Activated CD4-positive, CD25-positive, alpha-beta regulatory T cell treated with anti-CD3 and anti-CD28 coated beads, Interleukin-2, amount 50 U/mL, for 24 hours (primary cell): ENCODE measurements around the gene DPP10.
"Not testable (repeated sequence)": the region's sequence is repeated elsewhere in the genome, so short reads cannot be mapped to it uniquely, and the experiment has no call there.

ENCODE experiments used
- ATAC-seq, 2 donors: fragments of 150-1000 bp; cut with Tn5 transposase; one replicate each; pipeline ENCODE4 v1.10.0; 2021; ENCODE audit warnings: mild to moderate bottlenecking in 1 of 2, moderate library complexity in 1 of 2

Gene DPP10

DNA sequence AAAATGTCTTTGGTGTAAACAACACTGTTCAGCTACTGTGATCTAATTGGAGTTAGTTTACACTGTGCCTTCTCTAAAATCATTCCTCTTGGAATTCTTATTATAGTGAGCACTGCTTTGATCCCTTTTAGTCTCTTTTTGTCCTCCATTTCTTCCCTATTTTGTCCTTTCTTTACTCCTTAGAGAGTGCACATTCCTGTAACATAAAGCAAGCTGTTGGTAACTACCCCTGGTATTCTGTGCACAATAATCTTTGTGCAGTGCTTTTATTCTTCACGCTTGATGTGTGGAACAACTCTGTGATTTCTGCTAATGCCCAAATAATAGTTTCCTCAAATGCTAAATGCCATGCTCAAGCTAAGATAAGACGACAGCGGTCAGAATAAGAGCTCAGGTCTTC is 401.5 kb downstream of the DPP10 start:
- ATAC-seq, result no peak

DNA sequence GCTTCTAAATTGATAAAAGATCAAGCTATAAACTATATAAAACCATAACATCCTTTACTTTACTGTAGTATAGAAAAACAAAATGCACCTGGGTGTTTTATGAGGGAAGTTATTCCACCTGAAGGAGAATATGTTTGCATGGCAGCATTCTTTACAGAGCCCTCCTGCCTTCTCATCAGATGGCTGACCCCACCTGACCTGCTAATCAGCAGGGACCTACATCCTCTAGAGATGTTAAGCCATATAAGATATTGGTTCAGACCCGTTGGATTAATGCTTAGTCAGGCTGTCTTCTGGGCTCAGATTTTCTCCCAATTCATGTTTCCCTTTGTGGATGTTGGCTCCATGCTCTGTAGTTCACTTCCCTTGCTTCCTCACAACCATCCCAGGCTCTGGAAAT is 414.8 kb downstream of the DPP10 start:
- ATAC-seq, result no peak

DNA sequence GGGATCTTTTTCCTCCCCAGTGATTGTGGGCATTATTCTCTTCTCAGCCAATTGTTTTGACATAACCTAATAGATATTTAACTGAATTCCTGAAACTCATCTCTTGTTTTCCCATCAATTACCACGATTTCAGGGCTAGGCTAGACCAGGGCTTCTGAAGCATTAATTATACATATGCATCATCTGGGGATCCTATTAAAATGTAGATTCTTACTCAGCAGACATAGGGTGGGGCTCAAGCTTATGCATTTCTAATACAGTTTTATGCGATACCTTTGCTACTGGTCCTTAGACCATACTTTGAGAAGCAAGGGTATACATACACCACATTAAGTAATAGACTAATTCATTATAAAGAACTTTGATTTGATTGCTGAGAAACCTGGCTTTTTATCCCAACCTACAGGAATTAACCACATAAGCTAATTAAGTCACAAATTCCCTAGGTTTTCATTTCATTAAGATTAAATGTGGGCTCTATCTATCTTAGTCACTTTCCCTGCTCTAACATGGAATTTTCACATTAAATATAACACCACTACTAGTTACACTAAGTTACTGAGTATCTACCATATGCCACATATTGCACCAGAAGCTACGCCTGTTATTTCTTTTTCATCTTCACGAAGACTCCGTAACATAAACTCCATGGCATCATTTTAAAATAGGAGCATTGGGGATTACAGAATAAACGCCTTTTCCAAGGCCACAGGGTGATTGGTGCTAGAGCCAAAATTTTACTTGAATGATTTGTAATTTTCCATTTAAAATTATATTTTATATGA is 417.5 kb downstream of the DPP10 start:
- ATAC-seq, result no peak

GRCh38 chr2:114862243-114862642 is 419.8 kb downstream of the DPP10 start:
- ATAC-seq, result no peak

- no peak for ATAC-seq
Measured at GRCh38 chr2:114864901-114865300, 422.5 kb downstream of the DPP10 start.

DNA sequence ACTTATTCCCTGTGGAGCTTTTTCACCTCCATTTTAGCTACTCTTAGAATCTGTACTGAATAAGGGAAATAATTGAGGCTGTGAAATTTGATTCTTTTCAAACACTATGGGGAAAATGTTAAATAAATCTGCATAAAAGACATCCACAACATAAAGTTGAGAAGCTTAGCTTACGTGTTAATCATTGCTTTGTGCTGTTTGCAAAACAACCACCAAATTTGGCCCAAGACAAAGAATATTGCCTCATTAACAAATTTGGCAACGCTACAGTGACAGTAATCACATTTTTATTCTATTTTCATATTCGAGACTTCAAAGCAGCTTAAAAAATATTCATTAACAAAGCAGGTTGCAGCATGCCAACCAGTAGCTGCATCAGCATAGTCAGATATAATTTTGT is 437.6 kb downstream of the DPP10 start:
- ATAC-seq, result no peak

GRCh38 chr2:114919985-114920384 is 477.5 kb downstream of the DPP10 start:
- ATAC-seq, result no peak

DNA sequence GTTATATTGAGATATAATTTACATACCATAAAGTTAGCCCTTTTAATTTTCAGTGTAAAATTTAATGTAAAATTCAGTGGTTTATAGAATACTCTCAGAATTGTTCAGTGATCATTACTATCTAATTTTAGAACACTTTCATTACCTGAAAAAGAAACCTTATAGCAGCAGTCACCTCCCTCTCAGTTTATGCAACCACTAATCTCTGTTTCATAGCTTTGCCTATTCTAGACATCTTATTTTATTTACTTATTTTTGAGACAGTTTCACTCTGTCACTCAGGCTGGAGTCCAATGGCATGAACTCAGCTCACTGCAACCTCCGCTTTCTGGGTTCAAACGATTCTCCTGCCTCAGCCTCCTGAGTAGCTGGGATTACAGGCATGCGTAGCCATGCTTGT is 479.6 kb downstream of the DPP10 start:
- ATAC-seq, result no peak

GRCh38 chr2:114925296-114926255 is 483.1 kb downstream of the DPP10 start:
- ATAC-seq, result no peak

- ATAC-seq, result no peak
Measured at GRCh38 chr2:114926303-114926702, 483.9 kb downstream of the DPP10 start.

- ATAC-seq, result no peak
Measured at GRCh38 chr2:114929225-114929624, 486.8 kb downstream of the DPP10 start.

GRCh38 chr2:114933671-114934241 is 491.3 kb downstream of the DPP10 start:
- ATAC-seq, result no peak

GRCh38 chr2:114935031-114935430 is 492.6 kb downstream of the DPP10 start:
- no peak for ATAC-seq

DNA sequence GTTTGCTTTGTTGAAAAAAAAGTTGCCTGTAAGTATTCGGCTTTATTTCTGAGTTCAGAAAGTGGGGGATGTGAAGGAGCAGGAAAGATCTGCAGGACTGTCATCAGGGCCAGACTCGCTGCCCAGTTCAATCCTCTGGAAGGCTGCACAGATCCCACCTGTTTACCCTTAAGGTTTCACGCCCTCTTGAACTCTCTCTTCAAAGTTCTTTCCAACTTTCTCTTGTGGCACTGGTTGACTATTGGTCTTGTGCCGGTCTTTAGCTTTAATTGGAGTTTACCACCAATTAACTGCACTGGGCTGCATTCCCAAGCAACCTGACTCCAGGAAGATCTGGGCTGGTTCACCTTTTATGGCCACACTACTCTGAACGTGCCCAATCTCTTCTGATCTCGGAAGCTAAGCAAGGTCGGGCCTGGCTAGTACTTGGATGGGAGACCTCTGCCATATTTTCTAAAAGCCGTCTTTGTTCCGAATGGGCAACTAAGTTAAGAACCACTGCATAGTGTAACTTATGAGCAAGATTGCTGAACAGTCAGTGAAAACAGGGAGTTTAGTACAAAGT is 495.0 kb downstream of the DPP10 start:
- no peak for ATAC-seq

GRCh38 chr2:114940785-114941458 is 498.5 kb downstream of the DPP10 start:
- no peak for ATAC-seq

- no peak for ATAC-seq
Measured at GRCh38 chr2:114949228-114949804, 506.9 kb downstream of the DPP10 start.

GRCh38 chr2:114960389-114960788 is 517.9 kb downstream of the DPP10 start:
- ATAC-seq, result no peak

GRCh38 chr2:114962532-114962931 is 520.1 kb downstream of the DPP10 start:
- no peak for ATAC-seq

GRCh38 chr2:114968748-114969400 is 526.4 kb downstream of the DPP10 start:
- ATAC-seq, result no peak

- not testable (repeated sequence) for ATAC-seq
Measured at GRCh38 chr2:115004321-115004720, 561.9 kb downstream of the DPP10 start.

DNA sequence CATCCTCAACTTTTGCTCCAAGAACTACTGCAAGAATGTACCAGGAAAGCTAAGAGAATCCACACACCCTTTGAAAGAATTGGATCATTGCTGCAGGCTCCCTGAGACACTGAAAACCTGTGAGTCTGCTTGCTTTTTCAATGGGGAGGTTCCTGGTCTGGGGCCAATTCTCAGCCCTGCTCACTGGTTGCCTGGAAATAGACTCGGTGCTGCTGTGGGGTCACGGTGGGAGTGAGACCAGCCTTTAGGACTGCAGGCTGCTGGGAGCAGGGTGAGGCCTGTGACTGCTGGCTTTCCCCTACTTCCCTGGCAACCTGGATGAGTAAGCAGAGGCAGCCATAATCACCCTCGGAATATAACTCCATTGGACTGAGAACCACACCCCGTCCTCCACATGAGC is 569.3 kb downstream of the DPP10 start:
- no peak for ATAC-seq

DNA sequence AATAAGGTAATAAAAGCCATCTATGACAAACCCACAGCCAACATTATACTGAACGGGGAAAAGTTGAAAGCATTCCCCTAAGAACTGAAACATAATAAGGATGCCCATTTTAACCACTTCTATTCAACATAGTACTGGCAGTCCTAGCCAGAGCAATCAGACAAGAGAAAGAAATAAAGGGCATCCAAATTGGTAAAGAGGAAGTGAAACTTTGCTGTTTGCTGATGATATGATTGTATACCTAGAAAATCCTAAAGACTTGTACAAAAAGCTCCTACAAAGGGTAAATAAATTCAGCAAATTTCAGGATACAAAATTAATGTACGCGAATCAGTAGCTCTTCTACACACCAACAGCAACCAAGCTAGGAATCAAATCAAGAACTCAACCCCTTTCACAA is 579.6 kb downstream of the DPP10 start:
- ATAC-seq, result not testable (repeated sequence)
